ENCODE results near the gene LYPD5.

DNA sequence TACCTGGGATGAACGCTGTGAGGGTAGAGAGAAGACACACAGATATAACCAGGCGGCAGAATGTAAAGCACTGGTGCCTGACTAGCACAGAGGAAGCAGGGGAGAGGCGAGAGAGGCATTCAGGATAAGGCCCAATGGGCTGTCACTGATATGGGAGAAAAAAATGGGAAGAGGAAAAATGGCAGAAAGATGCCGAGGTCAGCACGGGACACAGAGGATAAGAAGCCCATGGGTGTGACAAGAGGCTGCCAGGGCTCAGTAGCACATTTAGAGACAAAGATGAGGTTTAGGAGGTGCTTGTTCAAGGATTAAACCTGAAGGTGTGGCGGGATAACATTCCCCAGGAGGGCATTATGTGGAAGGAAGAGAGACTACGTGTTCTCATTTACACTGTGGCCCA lies 53.1 kb downstream of the LYPD5 start:
- TF ChIP-seq, protein P1, sequence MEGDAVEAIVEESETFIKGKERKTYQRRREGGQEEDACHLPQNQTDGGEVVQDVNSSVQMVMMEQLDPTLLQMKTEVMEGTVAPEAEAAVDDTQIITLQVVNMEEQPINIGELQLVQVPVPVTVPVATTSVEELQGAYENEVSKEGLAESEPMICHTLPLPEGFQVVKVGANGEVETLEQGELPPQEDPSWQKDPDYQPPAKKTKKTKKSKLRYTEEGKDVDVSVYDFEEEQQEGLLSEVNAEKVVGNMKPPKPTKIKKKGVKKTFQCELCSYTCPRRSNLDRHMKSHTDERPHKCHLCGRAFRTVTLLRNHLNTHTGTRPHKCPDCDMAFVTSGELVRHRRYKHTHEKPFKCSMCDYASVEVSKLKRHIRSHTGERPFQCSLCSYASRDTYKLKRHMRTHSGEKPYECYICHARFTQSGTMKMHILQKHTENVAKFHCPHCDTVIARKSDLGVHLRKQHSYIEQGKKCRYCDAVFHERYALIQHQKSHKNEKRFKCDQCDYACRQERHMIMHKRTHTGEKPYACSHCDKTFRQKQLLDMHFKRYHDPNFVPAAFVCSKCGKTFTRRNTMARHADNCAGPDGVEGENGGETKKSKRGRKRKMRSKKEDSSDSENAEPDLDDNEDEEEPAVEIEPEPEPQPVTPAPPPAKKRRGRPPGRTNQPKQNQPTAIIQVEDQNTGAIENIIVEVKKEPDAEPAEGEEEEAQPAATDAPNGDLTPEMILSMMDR (IDR thresholded peaks at IDR 0.05) = no peak
- TF ChIP-seq POLR2A (IDR thresholded peaks at IDR 0.05) = no peak
